ENCODE measurements around the gene GPR157.

DNA sequence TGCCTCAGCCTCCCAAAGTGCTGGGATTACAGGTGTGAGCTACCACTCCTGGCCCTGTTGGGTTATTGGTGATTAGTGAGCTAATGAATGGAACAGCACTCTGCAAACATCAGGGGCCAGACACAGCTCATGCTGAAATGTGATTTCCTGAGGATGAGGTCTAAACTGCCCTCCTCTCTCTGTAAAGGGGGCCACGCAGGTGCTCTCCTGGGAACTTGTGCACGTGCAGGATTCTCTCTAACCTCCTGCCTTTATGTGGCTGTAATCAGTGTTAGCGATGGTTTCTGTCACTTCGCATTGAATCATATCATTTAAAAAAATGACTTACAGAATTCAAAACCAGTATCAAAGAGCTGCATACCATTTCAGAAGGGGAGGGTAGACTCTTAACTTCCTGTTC is 3.6 kb downstream of the GPR157 start:
- TF ChIP-seq POLR2A (IDR thresholded peaks at IDR 0.05; ENCODE audit: low read depth, low read length), result no peak
- no peak for TF ChIP-seq POU2F2 (IDR thresholded peaks at IDR 0.05; ENCODE audit: low read depth, low read length)
- no peak for TF ChIP-seq TAF1 (IDR thresholded peaks at IDR 0.05; ENCODE audit: low read depth, low read length)
- no peak for TF ChIP-seq POLR2AphosphoS5 (IDR thresholded peaks at IDR 0.05; ENCODE audit: low read depth, low read length)
